ENCODE data around the gene BBS9.

Gene BBS9

DNA sequence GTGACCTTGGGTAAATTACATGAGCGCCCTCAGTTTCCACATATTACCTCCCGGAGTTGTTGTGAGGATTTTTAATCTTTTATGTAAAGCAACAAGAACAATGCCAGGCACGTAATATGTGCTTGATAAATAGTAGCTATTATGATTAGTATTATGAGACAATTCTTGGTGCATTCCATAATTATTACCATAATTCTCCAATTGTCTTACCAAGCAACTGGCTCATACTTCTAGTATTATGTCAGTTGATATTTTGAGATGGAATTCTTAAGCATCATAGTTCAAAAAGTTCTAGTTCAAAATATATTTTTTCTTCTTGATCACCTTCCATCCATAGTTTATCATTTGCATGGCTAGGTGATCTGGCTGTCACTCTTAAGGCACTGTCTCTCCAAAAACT is 259.0 kb downstream of the BBS9 start:
- no peak for DNase-seq

GRCh38 chr7:33392148-33392547 is 262.8 kb downstream of the BBS9 start:
- peak; percentile 95 for DNase-seq

DNA sequence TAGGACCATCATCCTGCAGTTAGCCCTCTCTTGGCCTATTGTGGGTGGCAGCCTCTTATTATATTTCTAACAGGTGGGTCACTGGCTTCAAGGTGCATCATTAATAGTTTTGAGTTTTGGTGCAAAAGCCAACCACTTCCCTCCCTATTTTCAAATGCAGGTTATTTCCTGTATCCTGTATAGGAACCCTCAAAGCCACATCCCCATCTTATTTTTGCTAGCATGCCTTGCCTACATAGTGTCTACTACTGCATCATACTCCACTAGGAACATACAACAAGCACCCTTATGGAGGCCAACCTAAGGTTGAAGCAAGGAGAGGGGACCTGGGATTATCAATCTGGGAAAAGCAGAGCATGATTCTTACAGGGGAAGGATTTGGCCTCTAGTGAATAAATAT is 264.4 kb downstream of the BBS9 start:
- no peak for DNase-seq

DNA sequence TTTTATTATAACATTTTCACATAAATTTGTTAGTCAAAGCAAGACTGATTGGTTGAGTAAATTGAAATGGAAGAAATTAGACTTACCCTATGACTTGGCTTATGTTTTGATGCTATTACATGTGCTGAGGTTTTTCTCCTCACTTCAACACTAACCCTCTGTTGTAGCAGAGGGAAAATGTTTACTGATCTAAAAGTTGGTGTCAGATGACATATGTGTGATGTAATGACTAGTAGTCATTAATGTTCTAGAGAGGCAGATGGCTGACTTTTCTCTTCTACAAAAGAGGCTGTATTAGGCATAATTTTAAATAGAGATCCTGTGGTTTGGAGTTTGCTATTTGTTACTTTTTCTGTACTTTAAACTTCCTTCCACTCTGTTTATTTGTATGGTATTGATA is 266.0 kb downstream of the BBS9 start:
- peak; percentile 44 for DNase-seq

GRCh38 chr7:33399528-33400213 is 270.3 kb downstream of the BBS9 start:
- DNase-seq: no peak

GRCh38 chr7:33400214-33400538 is 270.8 kb downstream of the BBS9 start:
- DNase-seq: no peak

- DNase-seq: no peak
Measured at GRCh38 chr7:33410266-33410665, 280.9 kb downstream of the BBS9 start.

DNA sequence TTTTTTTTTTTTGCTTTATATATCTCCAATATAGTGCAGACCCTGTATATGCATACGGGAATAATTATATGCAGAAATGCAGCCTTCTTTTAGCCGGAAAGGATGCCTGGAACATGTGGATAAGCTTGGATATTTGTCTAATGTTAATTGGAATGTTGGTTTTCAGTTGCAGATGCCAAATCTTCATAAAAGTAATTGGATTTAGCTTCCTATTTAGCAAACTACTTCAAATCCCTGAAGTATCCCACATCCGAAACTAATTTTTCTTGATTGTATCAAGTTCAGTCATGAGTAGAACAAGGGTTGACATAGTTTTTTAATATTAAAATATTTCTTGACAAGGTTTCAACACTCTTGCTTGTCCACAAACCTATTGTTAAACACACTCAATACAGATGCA is 281.7 kb downstream of the BBS9 start:
- DNase-seq: no peak

GRCh38 chr7:33412331-33412730 is 283.0 kb downstream of the BBS9 start:
- DNase-seq: no peak

GRCh38 chr7:33418251-33418701 is 288.9 kb downstream of the BBS9 start:
- no peak for DNase-seq

DNA sequence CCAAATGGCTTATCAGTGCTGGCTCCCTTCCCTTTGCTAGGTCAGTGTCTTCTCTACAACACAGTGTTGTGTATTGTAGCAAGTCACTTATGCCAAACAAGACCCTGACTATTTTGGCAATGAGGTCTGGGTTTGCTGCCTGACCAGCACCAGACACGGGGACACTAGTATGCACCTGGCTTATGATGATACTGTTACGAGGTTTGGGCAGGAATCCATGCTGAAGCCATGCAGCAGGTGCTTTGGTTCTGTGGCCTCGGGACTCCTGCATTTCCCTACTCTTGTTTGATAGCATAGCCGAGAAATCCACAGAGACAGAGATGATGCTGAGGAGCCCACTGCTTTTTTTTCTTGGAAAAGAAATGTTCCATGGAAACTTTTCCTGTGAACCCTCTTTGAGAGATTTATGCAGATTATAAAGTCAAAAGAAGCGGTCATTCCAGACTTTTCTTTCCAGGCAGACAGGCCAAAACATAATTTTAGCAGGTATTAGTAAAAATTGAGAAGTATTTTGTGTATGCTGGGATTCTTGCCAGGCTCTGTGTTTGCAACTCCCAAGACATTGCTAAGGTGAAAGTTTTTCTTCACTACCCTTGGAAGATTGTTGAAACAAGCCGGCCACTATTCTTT is 291.1 kb downstream of the BBS9 start:
- no peak for DNase-seq

DNA sequence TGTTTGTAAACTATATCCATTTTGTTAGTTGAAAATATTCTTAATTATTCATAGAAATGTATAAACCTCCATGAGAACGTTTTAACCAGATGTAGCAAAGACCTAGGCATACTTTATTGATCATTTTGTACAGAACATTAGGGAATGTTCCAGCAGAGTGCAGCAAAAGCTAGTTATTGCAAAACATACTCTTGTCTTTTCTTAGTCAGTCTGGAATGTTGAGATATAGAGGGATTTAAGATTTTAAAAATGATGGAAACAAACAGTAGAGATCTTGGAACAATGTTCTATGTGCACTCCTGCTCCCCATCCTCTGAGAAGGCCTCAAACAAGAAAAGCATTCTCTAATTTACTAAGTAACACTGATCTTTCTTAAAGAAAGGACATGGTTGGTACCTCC is 292.1 kb downstream of the BBS9 start:
- no peak for DNase-seq

- DNase-seq: no peak
Measured at GRCh38 chr7:33422141-33422540, 292.8 kb downstream of the BBS9 start.

- DNase-seq: no peak
Measured at GRCh38 chr7:33422825-33423645, 293.7 kb downstream of the BBS9 start.

GRCh38 chr7:33423646-33424020 is 294.3 kb downstream of the BBS9 start:
- DNase-seq: no peak

DNA sequence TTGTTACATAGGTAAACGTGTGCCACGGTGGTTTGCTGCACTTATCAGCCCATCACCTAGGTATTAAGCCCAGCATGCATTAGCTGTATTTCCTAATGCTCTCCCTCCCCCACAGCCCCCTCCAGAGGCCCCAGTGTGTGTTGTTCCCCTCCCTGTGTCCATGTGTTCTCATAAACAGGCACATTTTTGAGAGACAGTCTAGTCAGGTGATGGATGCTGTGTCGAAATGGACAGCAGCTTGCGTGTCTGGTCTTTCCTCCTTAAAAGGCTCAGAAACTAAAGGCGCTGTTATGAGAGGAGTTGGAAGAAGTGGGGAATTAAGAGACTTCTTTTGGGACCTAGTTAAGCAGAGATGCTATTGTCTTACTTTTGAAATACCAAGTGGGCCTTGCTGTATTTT is 296.0 kb downstream of the BBS9 start:
- no peak for DNase-seq

- no peak for DNase-seq
Measured at GRCh38 chr7:33425929-33426678, 296.7 kb downstream of the BBS9 start.

- no peak for DNase-seq
Measured at GRCh38 chr7:33428415-33428814, 299.1 kb downstream of the BBS9 start.

DNA sequence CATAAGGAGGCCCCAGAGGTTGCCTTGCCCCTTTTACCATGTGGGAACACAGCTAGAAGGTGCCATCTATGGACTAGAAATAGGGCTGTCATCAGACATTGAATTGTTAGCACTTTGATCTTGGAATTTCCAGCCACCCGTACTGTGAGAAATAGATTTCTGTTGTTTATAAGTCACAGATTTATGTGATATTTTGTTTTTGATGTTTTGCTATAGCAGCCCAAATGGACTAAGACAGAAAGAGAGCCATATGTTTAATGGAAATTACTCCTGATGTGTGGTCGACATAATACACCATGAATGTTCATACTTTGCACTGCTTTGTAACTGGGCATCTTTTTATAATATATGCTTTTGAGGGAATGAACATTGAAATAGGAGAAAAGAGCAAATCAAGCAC is 302.2 kb downstream of the BBS9 start:
- DNase-seq: no peak

DNA sequence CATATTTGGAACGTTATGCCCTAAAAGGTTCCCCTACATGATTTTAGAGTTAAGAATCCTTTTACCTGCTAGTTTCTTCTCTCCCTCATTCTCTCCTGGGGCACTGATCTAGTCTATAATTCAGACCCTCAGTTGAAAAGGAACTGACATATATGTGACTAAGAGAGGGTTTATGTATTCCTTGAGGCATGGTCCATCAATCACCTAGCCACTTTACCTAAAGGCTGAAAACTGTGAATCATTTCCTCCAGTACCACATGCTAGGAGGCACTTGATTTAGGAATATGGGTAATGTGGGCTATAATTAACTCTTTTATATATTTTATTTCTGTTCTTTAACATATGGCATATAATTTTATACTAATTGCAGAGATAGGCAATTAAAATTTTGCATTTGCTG is 303.5 kb downstream of the BBS9 start:
- DNase-seq: no peak

DNA sequence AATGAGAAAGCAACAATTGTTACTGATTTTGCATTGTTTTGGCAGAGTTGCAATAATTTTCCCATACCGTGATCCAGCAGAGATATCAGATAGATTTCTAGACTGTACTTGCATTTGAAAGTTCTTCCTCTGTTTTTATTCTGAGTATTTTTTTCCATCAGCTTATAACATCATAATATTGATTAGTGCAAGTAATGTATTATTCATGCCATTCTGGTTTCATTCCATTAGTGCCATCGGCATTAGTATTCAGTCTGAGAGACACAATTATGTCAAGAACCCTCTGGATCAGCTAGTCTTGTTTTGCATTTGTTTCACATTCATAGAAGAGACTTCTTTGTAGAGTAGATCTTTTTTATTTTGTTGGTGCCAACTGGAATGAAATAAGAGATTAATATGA is 304.0 kb downstream of the BBS9 start:
- no peak for DNase-seq

- DNase-seq: peak; percentile 28
Measured at GRCh38 chr7:33444511-33444910, 315.1 kb downstream of the BBS9 start.

GRCh38 chr7:33446551-33446950 is 317.2 kb downstream of the BBS9 start:
- no peak for DNase-seq

- no peak for DNase-seq
Measured at GRCh38 chr7:33448035-33448434, 318.7 kb downstream of the BBS9 start.

Data from NCI-H446 treated with DMSO at 0.1 percent for 48 hours (cell line).